Uterus (tissue), 2 donors: ENCODE measurements around the gene FAM171A2.

ENCODE experiments used
- POLR2A ChIP-seq, 2 donors: fragments of 450-650 bp; IDR thresholded peaks; one replicate each; pipeline ENCODE4 v1.6.1; 2016; ENCODE audit warnings: antibody characterized with exemption in 2 of 2, mild to moderate bottlenecking in 1 of 2, moderate library complexity in 1 of 2
- TF ChIP-seq, protein P1 (sequence below), 4 experiments: fragments of 200-600 bp in 2 of 4; fragments of 450-650 bp in 2 of 4; sonication (generic) in 2 of 4; IDR thresholded peaks; one replicate each; pipeline ENCODE4 v1.5.1; 2016 to 2019; ENCODE audit warnings: antibody characterized with exemption in 4 of 4, mild to moderate bottlenecking in 2 of 4, moderate library complexity in 1 of 4

GRCh38 chr17:44334315-44334714, 29.3 kb downstream of the FAM171A2 start:
- TF ChIP-seq POLR2A (IDR thresholded peaks at IDR 0.05) = no peak
- TF ChIP-seq, protein P1, sequence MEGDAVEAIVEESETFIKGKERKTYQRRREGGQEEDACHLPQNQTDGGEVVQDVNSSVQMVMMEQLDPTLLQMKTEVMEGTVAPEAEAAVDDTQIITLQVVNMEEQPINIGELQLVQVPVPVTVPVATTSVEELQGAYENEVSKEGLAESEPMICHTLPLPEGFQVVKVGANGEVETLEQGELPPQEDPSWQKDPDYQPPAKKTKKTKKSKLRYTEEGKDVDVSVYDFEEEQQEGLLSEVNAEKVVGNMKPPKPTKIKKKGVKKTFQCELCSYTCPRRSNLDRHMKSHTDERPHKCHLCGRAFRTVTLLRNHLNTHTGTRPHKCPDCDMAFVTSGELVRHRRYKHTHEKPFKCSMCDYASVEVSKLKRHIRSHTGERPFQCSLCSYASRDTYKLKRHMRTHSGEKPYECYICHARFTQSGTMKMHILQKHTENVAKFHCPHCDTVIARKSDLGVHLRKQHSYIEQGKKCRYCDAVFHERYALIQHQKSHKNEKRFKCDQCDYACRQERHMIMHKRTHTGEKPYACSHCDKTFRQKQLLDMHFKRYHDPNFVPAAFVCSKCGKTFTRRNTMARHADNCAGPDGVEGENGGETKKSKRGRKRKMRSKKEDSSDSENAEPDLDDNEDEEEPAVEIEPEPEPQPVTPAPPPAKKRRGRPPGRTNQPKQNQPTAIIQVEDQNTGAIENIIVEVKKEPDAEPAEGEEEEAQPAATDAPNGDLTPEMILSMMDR (IDR thresholded peaks at IDR 0.05) = no peak
